GM15510 (cell line): ENCODE measurements around the gene TMPRSS9.

Source experiments
- POLR2A ChIP-seq: IDR thresholded peaks from 3 replicates; pipeline ENCODE4 v1.6.1; 2011; ENCODE audit warnings: borderline replicate concordance; ENCODE audit not compliant: insufficient read length; ENCODE audit errors: extremely low read depth

TMPRSS9 gene

GRCh38 chr19:2424686-2425621 lies 64.9 kb downstream of the TMPRSS9 start:
- TF ChIP-seq POLR2A: no peak

- TF ChIP-seq POLR2A: no peak
Measured at GRCh38 chr19:2425622-2426581, 65.8 kb downstream of the TMPRSS9 start.

DNA sequence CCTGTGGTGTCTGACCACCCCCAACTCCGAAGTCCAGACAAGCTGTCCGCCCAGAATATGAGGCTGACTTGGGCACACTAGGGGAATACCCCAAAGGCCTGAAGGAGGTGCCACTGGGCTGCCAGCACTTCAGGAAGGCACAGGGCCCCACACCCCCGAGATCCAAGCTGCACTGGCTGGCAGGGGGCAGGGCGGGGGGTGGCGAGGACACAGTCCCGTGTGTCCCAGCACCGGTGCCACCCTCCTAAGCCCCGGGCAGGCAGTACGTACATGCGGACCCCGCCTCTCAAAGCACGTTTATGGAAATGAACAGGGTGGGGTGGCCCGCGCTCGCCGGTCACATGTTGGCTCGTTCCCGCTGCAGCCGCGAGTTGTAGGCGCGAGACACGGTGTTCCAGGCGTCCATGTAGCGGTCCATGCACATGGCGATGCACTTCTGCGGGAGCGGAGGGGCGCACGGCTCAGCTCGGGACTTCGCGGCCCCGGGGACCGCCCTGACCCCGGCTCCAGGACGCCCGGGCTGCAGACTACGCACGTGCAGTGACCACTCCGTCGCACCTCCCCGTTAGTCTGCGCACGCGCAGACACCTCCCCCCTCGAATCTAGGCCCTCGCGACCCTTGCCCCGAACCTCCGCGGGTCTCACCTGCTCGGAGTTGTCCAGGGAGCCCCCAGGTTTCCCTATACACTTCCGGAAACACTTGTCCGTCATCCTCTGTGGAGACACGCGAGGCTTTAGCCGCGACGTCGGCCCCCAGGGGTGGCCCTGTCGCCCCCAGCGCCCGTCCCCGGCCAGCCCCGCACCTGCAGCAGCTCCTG lies 66.8 kb downstream of the TMPRSS9 start:
- no peak for TF ChIP-seq POLR2A

DNA sequence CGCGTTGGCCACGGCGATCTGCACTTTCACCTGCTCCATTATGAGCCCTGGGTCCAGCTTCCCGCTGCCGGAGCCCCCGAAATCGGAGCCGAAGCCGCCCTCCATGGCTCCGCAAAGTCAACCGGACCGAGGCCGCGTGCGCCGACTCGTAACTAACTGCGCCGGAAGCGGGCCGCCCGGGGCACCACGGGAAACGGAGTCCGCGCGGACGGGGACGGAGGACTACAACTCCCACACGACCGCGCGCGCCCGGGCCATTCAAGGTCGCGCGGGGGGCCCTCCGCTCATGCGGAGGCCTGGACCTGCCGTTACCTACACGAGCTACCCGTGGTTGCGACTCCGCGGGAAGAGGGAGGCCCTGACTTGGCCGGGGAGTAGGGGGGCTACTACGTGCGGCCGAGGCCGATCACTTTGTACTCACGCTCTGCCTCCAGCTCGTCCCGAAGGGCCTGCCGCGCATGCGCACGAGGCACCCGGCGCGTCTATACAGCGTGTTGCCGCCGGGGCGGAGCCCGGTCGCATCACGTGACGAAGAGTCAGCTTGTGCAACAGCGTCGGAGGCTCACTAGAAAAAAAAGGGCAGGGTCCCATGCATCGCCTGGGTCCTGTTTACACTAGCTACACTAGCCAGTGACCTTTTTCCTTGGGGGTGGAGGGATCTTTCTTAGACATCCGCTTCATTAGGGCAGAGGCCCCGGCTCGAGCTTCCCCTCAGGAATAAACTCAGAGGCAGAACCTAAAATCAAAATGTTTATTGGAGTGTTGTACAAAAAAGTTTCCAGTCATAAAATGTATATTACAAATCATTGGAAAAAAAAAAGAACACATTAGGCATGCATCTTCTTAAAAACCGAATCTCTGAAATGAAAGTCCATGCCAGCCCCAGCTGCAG lies 67.6 kb downstream of the TMPRSS9 start, which contains the start of gene TIMM13:
Gene TIMM13, minus strand, starts transcription at position 158 of the 892 bp plus-strand sequence. Its CDS starts 53 bp downstream, at position 105.
- peak; percentile 65 for TF ChIP-seq POLR2A

GRCh38 chr19:2428321-2428690 lies 68.2 kb downstream of the TMPRSS9 start:
- TF ChIP-seq POLR2A: no peak

- TF ChIP-seq POLR2A: no peak
Measured at GRCh38 chr19:2428756-2429711, 69.0 kb downstream of the TMPRSS9 start.

DNA sequence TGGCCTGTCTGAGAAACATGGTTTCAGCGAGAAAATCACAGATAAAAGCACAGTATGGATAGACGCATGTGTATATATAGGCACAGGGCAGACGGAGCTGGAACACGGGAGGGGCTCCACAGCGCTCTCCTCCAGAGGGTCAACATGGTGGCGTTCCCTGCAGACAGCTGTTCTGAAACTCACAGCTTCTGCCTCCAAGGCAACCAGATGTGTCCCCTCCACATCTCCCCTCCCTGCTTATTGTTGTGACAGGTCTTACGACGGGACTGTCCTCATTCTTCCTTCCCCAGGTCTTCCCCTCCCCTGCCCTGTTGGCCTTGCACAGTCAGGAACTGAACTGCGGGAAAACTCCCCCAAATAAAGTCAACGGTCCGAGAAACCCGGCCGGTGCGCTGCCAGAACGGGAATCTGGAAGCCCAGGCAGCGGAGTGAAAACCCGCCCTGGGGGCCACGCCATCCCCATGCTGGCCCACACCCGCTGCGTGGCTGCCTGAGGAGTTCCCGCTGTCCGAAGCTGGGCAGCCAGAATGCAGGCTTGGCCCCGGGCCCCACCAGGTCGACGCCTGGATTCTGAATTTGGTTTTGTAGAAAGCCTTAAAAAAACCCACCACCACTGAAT lies 70.0 kb downstream of the TMPRSS9 start:
- no peak for TF ChIP-seq POLR2A

GRCh38 chr19:2431318-2432055 lies 71.4 kb downstream of the TMPRSS9 start:
- no peak for TF ChIP-seq POLR2A

DNA sequence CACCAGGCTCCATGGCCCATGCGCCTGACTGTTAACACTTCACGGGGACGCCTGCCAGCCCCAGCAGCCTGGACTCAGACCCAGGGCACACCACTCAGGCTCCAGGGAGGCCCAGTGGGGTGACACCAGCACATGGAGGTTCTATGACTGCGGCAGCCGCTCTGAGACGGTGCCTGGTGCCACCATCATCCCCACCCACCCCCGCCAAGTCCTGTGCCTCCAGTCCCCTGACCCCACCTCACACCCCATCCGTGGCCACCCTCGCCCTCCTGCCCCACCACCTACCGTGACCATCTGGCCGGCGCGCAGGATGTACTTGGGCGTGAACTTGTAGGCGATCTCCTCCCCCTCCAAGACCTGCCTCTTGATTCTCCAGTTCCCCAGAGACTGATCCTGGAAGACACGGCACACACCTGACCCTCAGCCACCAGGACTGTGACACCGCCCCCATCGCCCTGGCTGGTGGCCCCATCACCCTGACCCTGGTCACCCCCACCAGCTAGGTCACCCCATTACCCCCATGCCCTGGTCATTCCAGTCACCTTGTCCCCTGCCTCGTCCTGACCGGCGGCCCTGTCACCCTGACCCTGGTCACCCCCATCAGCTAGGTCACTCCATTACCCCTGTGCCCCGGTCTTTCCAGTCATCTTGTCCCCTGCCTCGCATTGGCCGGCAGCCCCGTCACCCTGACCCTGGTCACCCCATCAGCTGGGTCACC lies 72.2 kb downstream of the TMPRSS9 start:
- TF ChIP-seq POLR2A: no peak

DNA sequence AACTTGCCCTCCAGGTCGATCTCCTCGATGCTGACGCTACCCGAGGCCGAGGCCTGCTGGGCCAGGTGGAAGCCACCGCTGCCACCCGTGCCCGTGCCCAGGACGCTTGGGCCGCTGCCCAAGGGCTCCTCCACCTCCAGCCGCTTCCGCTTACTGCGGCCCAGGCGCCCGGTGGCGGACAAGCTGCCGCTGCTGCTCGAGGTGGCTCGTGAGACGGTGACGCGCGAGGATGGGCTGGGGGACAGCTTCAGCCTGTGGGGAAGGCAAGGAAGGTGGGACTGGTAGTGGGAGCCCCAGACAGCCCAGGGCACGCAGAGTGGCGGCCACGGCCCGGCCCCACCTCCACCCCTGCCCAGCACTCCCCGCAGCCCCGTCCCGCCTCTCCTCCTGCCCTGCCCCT lies 73.8 kb downstream of the TMPRSS9 start:
- no peak for TF ChIP-seq POLR2A

DNA sequence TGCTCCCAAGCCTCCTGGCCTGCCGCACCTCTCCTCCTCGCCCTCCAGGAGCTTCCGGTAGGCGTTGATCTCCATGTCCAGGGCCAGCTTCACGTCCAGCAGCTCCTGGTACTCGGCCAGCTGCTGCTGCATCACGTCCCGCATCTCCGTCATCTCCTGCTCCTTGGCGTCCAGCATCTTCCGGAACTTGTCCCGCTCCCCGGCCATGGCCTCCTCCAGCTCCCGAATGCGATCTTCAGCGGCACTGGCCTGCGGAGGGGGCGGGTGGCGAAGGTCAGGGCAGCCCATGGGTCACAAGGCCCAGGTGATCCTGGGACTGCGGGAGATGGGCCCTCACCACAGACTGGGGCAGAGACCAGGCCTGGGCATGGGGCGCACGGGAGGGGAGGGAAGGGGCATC lies 74.2 kb downstream of the TMPRSS9 start:
- TF ChIP-seq POLR2A: no peak
